ENCODE measurements around the gene MAEA. TPM values are rescaled to one million over a fixed set of nuclear protein-coding genes. Genes with fewer than 3 reads are reported as not detected.
"Not testable (repeated sequence)": the region's sequence is repeated elsewhere in the genome, so short reads cannot be mapped to it uniquely, and the experiment has no call there.

Gene MAEA
- total RNA-seq, 1 donor from 2014 or later, result 38.2 TPM

- Mint-ChIP-seq H3K36me3 (peaks cover 30% of the 10 kb centered on the region), H3K9me3 (peaks cover 5% of the 10 kb centered on the region), H3K27ac (no peak overlapping the region), H3K4me1 (peaks cover 2% of the 10 kb centered on the region), H3K27me3 (ENCODE audit: insufficient read depth, low read depth) (peaks cover 4% of the 10 kb centered on the region), H3K4me3 (no peak overlapping the region)
- Histone ChIP-seq H4K20me1 (ENCODE audit: low read depth) (peaks cover 4% of the 10 kb centered on the region), H3K79me2 (ENCODE audit: low read depth) (no peaks in the 10 kb centered on the region), H3K4me2 (no peak overlapping the region), H3K36me3 (no peaks in the 10 kb centered on the region), H3K27me3 (no peaks in the 10 kb centered on the region), H3K27ac (no peak overlapping the region), H3K4me1 (no peaks in the 10 kb centered on the region), H2AFZ (replicated peaks) (no peak overlapping the region), H3K9me3 (ENCODE audit: low read depth) (no peaks in the 10 kb centered on the region), H3K4me3 (no peak overlapping the region), H3K9ac (no peak overlapping the region), H3F3A (ENCODE audit: low read depth) (no peaks in the 10 kb centered on the region)
- TF ChIP-seq EZH2 (IDR thresholded peaks at IDR 0.05), result no peak
- TF ChIP-seq CTCF (IDR thresholded peaks at IDR 0.05), result no peak
- TF ChIP-seq EZH2phosphoT487 (IDR thresholded peaks at IDR 0.05), result no peak
- DNase-seq (ENCODE audit: low spot score), result no peak
These were observed 43.6 kb downstream of the MAEA start for GRCh38 chr4:1333256-1333655.

- not testable (repeated sequence) for H3K9me3 Mint-ChIP-seq; H3K9ac ChIP-seq; DNase-seq (ENCODE audit: low spot score); H3K4me3 Mint-ChIP-seq; H3K79me2 ChIP-seq (ENCODE audit: low read depth); H3K27ac Mint-ChIP-seq; H3K27ac ChIP-seq; H3K4me1 ChIP-seq; H3K4me2 ChIP-seq; H3F3A ChIP-seq (ENCODE audit: low read depth); H3K9me3 ChIP-seq (ENCODE audit: low read depth); H3K36me3 ChIP-seq; H4K20me1 ChIP-seq (ENCODE audit: low read depth); H3K27me3 ChIP-seq; H2AFZ ChIP-seq (replicated peaks); H3K4me3 ChIP-seq; H3K27me3 Mint-ChIP-seq (ENCODE audit: insufficient read depth, low read depth); H3K4me1 Mint-ChIP-seq
- peaks cover 34% of the 10 kb centered on the region for H3K36me3 Mint-ChIP-seq
These were observed 44.3 kb downstream of the MAEA start for GRCh38 chr4:1333851-1334578.

GRCh38 chr4:1334579-1334895 is 44.8 kb downstream of the MAEA start:
- Histone ChIP-seq H3F3A (ENCODE audit: low read depth) (no peaks in the 10 kb centered on the region), H3K79me2 (ENCODE audit: low read depth) (no peaks in the 10 kb centered on the region), H2AFZ (replicated peaks) (no peak overlapping the region), H3K4me1 (no peaks in the 10 kb centered on the region), H3K4me3 (no peak overlapping the region), H3K27me3 (no peaks in the 10 kb centered on the region), H3K9ac (no peak overlapping the region), H3K9me3 (ENCODE audit: low read depth) (no peaks in the 10 kb centered on the region), H4K20me1 (ENCODE audit: low read depth) (peaks cover 4% of the 10 kb centered on the region), H3K27ac (no peak overlapping the region), H3K4me2 (no peak overlapping the region), H3K36me3 (no peaks in the 10 kb centered on the region)
- Mint-ChIP-seq H3K36me3 (peaks cover 37% of the 10 kb centered on the region), H3K4me1 (peaks cover 2% of the 10 kb centered on the region), H3K27me3 (ENCODE audit: insufficient read depth, low read depth) (peaks cover 8% of the 10 kb centered on the region), H3K4me3 (no peak overlapping the region), H3K9me3 (peaks cover 5% of the 10 kb centered on the region), H3K27ac (no peak overlapping the region)
- no peak for TF ChIP-seq EZH2 (IDR thresholded peaks at IDR 0.05)
- no peak for TF ChIP-seq CTCF (IDR thresholded peaks at IDR 0.05)
- TF ChIP-seq EZH2phosphoT487 (IDR thresholded peaks at IDR 0.05), result no peak
- DNase-seq (ENCODE audit: low spot score), result no peak

- H4K20me1 ChIP-seq (ENCODE audit: low read depth); H3K27me3 Mint-ChIP-seq (ENCODE audit: insufficient read depth, low read depth); H3K9ac ChIP-seq; H3K79me2 ChIP-seq (ENCODE audit: low read depth); H3K27ac ChIP-seq; H3K4me1 ChIP-seq; H3K36me3 ChIP-seq; H3K4me1 Mint-ChIP-seq; H2AFZ ChIP-seq (replicated peaks); H3K9me3 Mint-ChIP-seq; H3K4me3 ChIP-seq; H3K4me2 ChIP-seq; H3F3A ChIP-seq (ENCODE audit: low read depth); DNase-seq (ENCODE audit: low spot score); H3K27me3 ChIP-seq; H3K4me3 Mint-ChIP-seq; H3K9me3 ChIP-seq (ENCODE audit: low read depth); H3K27ac Mint-ChIP-seq: not testable (repeated sequence)
- peaks cover 39% of the 10 kb centered on the region for H3K36me3 Mint-ChIP-seq
These were observed 45.6 kb downstream of the MAEA start for GRCh38 chr4:1335193-1335883.
